ENCODE results near the gene KIT. TPM values are rescaled to one million over a fixed set of nuclear protein-coding genes. Genes with fewer than 3 reads are reported as not detected.
A peak's percentile ranks its signal among the peaks of the same experiment; 100 is the strongest.
"Not testable (repeated sequence)": the region's sequence is repeated elsewhere in the genome, so short reads cannot be mapped to it uniquely, and the experiment has no call there.

Gene KIT
- polyA plus RNA-seq, 2 donors, result 0.49 to 1.7 TPM

DNA sequence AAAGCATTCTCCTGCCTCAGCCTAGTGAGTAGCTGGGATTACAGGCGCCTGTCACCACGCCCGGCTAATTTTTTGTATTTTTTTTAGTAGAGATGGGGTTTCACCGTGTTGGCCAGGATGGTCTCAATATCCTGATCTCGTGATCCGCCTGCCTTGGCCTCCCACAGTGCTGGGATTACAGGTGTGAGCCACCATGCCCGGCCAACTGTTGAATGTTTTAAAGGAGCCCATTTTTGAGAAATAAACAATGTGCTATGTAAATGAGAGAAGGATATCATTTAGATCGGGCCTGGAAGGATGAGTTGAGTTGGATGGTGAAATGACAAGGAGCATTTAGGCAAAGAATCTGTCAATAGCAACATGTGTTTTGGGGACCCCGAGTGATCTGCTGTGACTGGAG, 16.7 kb upstream of the KIT start:
- H3K9me3 ChIP-seq (ENCODE audit: control insufficient read depth in 2 of 2, insufficient read depth in 1 of 2, low read depth in 1 of 2, low read length in 1 of 2); H3K36me3 ChIP-seq (ENCODE audit: control insufficient read depth in 2 of 2, insufficient read depth in 2 of 2, low read length in 1 of 2); H3K4me1 ChIP-seq (ENCODE audit: control insufficient read depth in 2 of 2, insufficient read depth in 2 of 2, low read length in 1 of 2); H3K27ac ChIP-seq (ENCODE audit: low read depth in 2 of 2, low read length in 1 of 2); H3K27me3 ChIP-seq (ENCODE audit: control insufficient read depth in 1 of 2, insufficient read depth in 2 of 2, low read length in 2 of 2); H3K4me3 ChIP-seq (ENCODE audit: low read depth in 1 of 2, low read length in 2 of 2): not testable (repeated sequence)
- 92 to 93% methylated on average over 9 of the region's 9 CpGs for WGBS, 2 donors

DNA sequence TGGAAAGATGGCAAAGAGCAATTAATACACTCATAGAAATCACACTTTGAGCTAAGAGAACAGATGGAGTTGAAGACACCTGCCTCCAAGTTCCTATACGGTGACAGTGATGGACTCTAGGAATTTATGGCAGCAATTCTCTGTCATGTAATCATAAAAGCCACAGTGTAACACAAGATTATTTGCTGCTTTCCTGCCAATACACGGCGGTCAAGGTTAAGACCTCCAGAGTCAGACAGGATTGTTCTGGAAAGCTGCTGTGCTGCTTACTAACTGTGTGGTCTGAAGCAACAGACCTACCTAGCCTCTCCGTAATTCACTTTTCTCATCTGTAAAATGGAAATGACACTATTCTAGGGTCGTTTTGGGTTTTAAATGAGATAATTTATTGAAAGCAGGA, 14.6 kb upstream of the KIT start:
- Histone ChIP-seq H3K27me3 (ENCODE audit: control insufficient read depth in 1 of 2, insufficient read depth in 2 of 2, low read length in 2 of 2) (no peaks in the 10 kb centered on the region), H3K27ac (ENCODE audit: low read depth in 2 of 2, low read length in 1 of 2) (no peak overlapping the region), H3K9me3 (ENCODE audit: control insufficient read depth in 2 of 2, insufficient read depth in 1 of 2, low read depth in 1 of 2, low read length in 1 of 2) (no peaks in the 10 kb centered on the region), H3K36me3 (ENCODE audit: control insufficient read depth in 2 of 2, insufficient read depth in 2 of 2, low read length in 1 of 2) (no peaks in the 10 kb centered on the region), H3K4me1 (ENCODE audit: control insufficient read depth in 2 of 2, insufficient read depth in 2 of 2, low read length in 1 of 2) (no peaks in the 10 kb centered on the region), H3K4me3 (ENCODE audit: low read depth in 1 of 2, low read length in 2 of 2) (no peak overlapping the region)
- WGBS, 2 donors, result 58 to 75% methylated on average over 5 of the region's 5 CpGs

DNA sequence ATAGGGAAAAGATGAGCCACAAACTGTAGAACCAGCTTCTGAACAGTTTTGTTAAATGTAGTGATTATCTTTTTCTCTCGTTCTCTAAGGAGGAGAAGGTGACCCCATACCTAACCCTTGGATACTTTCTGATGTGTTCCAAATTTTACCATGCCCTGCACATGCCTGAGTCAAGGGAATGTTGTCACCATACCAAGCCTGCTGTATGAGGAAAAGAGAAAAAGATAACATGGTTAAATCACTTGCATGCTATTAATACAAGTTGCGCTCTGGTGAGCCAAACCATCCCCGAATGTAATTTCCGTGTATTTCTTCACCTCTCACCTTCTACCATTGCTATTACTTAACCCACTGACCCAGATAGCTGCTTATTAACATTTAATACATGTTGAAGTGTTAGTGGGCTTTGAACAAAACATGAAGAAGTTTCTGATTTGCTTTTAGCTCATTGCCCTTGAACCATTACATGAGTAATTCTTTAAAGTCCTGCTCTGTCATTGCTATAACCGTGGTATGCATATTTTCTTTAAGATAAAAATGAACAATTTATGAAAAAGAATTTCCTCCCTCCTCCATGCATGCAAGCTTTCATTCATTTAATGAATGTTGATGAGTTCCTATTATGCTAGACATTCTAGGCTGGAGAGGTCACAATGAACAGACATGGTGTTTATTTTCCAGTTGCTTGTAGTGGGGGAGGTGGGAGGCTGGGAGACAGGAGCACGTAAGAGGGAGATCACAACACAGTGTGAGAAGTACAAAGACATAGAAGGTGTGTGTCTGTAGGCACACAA, 13.6 kb upstream of the KIT start:
- no peaks in the 10 kb centered on the region for H3K4me1 ChIP-seq (ENCODE audit: control insufficient read depth in 2 of 2, insufficient read depth in 2 of 2, low read length in 1 of 2)
- no peak overlapping the region for H3K27ac ChIP-seq (ENCODE audit: low read depth in 2 of 2, low read length in 1 of 2)
- H3K36me3 ChIP-seq (ENCODE audit: control insufficient read depth in 2 of 2, insufficient read depth in 2 of 2, low read length in 1 of 2), result no peaks in the 10 kb centered on the region
- 75 to 80% methylated on average over 6 of the region's 6 CpGs for WGBS, 2 donors
- no peaks in the 10 kb centered on the region for H3K9me3 ChIP-seq (ENCODE audit: control insufficient read depth in 2 of 2, insufficient read depth in 1 of 2, low read depth in 1 of 2, low read length in 1 of 2)
- H3K4me3 ChIP-seq (ENCODE audit: low read depth in 1 of 2, low read length in 2 of 2), result no peak overlapping the region
- H3K27me3 ChIP-seq (ENCODE audit: control insufficient read depth in 1 of 2, insufficient read depth in 2 of 2, low read length in 2 of 2), result no peaks in the 10 kb centered on the region

DNA sequence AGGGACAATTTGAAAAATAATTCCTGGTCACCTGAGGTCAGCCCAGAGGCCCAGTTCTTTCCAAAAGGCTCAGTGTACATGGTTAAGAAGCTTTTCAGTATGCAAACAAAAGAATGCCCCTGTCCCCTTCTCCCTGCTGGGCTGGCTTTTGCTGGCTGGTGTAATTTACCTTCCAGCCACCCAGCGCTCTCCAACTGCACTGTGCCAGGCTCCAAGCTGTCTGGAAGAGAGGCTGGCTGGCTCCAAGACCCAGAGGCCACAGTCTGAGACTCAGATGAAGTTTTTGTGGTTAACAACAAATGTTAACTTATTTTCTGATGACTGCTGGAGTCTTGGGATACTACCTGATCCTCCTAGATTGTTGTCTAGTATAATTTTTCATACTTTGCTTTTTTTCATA, 11.9 kb upstream of the KIT start:
- Histone ChIP-seq H3K4me1 (ENCODE audit: control insufficient read depth in 2 of 2, insufficient read depth in 2 of 2, low read length in 1 of 2) (no peaks in the 10 kb centered on the region), H3K27me3 (ENCODE audit: control insufficient read depth in 1 of 2, insufficient read depth in 2 of 2, low read length in 2 of 2) (no peaks in the 10 kb centered on the region), H3K9me3 (ENCODE audit: control insufficient read depth in 2 of 2, insufficient read depth in 1 of 2, low read depth in 1 of 2, low read length in 1 of 2) (no peaks in the 10 kb centered on the region), H3K4me3 (ENCODE audit: low read depth in 1 of 2, low read length in 2 of 2) (no peak overlapping the region), H3K27ac (ENCODE audit: low read depth in 2 of 2, low read length in 1 of 2) (no peak overlapping the region), H3K36me3 (ENCODE audit: control insufficient read depth in 2 of 2, insufficient read depth in 2 of 2, low read length in 1 of 2) (no peaks in the 10 kb centered on the region)
- WGBS, 2 donors, result 71 to 86% methylated on average over 1 of the region's 1 CpG

DNA sequence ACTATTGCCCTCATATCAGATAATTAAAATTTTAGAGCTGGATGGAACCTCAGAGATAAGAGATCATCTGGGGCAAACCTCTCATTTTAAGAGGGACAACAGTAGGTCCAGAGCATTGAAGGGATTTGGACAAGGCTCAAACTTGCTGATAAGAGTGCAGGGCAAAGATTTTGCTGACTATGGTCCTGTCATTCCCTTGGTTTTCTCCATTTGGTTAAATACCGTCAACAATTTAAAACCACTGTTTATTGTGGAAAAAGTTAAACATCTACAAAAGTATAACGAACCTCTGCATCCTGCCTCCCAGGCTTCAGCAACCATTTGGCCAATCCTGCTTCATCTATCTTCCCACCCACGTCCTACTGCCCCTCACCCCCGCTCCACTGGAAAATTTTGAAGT, 10.7 kb upstream of the KIT start:
- WGBS, 2 donors, result 70 to 76% methylated on average over 4 of the region's 4 CpGs
- H3K27me3 ChIP-seq (ENCODE audit: control insufficient read depth in 1 of 2, insufficient read depth in 2 of 2, low read length in 2 of 2), result no peaks in the 10 kb centered on the region
- H3K27ac ChIP-seq (ENCODE audit: low read depth in 2 of 2, low read length in 1 of 2), result no peak overlapping the region
- H3K36me3 ChIP-seq (ENCODE audit: control insufficient read depth in 2 of 2, insufficient read depth in 2 of 2, low read length in 1 of 2), result no peaks in the 10 kb centered on the region
- H3K9me3 ChIP-seq (ENCODE audit: control insufficient read depth in 2 of 2, insufficient read depth in 1 of 2, low read depth in 1 of 2, low read length in 1 of 2), result no peaks in the 10 kb centered on the region
- no peaks in the 10 kb centered on the region for H3K4me1 ChIP-seq (ENCODE audit: control insufficient read depth in 2 of 2, insufficient read depth in 2 of 2, low read length in 1 of 2)
- no peak overlapping the region for H3K4me3 ChIP-seq (ENCODE audit: low read depth in 1 of 2, low read length in 2 of 2)

DNA sequence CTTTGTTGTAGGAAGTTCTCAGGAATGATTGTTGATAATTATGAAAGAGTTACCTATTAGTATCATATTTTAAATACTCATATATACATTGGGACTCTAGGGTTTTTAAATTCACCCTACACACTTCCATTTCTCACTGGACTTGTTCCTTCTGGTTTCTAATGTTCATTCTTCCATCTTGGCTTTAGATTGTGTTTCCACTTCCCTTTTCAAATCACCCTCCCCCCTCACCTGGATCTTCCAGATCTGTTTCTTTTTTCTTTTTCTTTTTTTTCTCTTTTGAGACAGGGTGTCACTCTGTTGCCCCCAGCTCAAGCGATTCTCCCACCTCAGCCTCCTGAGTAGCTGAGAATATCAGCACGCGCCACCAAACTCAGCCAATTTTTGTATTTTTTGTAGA, 6.7 kb upstream of the KIT start:
- no peaks in the 10 kb centered on the region for H3K9me3 ChIP-seq (ENCODE audit: control insufficient read depth in 2 of 2, insufficient read depth in 1 of 2, low read depth in 1 of 2, low read length in 1 of 2)
- H3K27me3 ChIP-seq (ENCODE audit: control insufficient read depth in 1 of 2, insufficient read depth in 2 of 2, low read length in 2 of 2), result no peaks in the 10 kb centered on the region
- no peak overlapping the region for H3K4me3 ChIP-seq (ENCODE audit: low read depth in 1 of 2, low read length in 2 of 2)
- H3K36me3 ChIP-seq (ENCODE audit: control insufficient read depth in 2 of 2, insufficient read depth in 2 of 2, low read length in 1 of 2), result no peaks in the 10 kb centered on the region
- no peaks in the 10 kb centered on the region for H3K4me1 ChIP-seq (ENCODE audit: control insufficient read depth in 2 of 2, insufficient read depth in 2 of 2, low read length in 1 of 2)
- WGBS, 2 donors, result 95 to 96% methylated on average over 3 of the region's 3 CpGs
- no peak overlapping the region for H3K27ac ChIP-seq (ENCODE audit: low read depth in 2 of 2, low read length in 1 of 2)

DNA sequence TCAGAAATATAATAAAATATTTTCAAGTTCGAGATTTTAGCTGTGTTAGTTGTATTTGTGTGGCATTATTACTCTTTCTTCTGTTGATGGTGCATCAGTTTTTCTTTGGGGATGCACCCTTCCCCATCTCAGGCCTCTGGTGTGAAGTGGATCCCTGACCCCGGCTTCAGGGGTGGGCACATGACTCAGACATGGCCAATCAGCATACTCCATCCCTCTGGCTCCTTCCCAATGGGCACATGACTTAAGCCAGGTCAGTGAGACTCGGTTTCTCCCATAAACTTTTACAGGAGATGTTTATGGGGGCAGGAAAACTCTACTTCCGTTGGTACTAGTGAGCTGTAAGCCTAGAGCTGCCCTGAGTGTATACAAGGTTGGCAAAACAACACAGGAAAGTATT, 3.0 kb upstream of the KIT start:
- WGBS, 2 donors, result 63 to 65% methylated on average over 4 of the region's 4 CpGs
- Histone ChIP-seq H3K27me3 (ENCODE audit: control insufficient read depth in 1 of 2, insufficient read depth in 2 of 2, low read length in 2 of 2) (no peaks in the 10 kb centered on the region), H3K4me3 (ENCODE audit: low read depth in 1 of 2, low read length in 2 of 2) (no peak overlapping the region), H3K4me1 (ENCODE audit: control insufficient read depth in 2 of 2, insufficient read depth in 2 of 2, low read length in 1 of 2) (peaks cover 8% of the 10 kb centered on the region in 2 donors), H3K27ac (ENCODE audit: low read depth in 2 of 2, low read length in 1 of 2) (no peak overlapping the region), H3K9me3 (ENCODE audit: control insufficient read depth in 2 of 2, insufficient read depth in 1 of 2, low read depth in 1 of 2, low read length in 1 of 2) (peaks cover 0 to under 1% of the 10 kb centered on the region in 2 donors), H3K36me3 (ENCODE audit: control insufficient read depth in 2 of 2, insufficient read depth in 2 of 2, low read length in 1 of 2) (no peaks in the 10 kb centered on the region)

DNA sequence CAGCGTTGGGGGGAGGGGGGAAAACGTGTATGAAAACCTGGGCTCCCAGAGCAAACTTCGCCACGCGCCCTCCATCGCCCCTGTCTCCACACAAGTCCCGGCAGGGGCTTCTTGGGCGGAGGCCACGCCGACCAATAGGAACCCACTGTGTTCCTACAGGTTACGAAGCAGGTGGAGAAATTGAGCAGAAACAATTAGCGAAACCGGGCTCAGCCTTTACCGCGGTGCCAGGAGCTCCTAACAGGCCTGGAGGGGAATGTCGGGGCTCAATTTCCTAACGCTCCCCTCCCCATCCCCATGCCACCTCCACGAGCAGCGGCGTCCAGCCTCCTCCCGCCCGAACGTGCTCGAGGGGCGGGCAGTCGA, 589 bp upstream of the KIT start:
- Histone ChIP-seq H3K36me3 (ENCODE audit: control insufficient read depth in 2 of 2, insufficient read depth in 2 of 2, low read length in 1 of 2) (no peaks in the 10 kb centered on the region), H3K27ac (ENCODE audit: low read depth in 2 of 2, low read length in 1 of 2) (no peak overlapping the region), H3K4me1 (ENCODE audit: control insufficient read depth in 2 of 2, insufficient read depth in 2 of 2, low read length in 1 of 2) (peaks cover 9 to 11% of the 10 kb centered on the region in 2 donors), H3K4me3 (ENCODE audit: low read depth in 1 of 2, low read length in 2 of 2) (peak overlapping the region; percentile 50), H3K9me3 (ENCODE audit: control insufficient read depth in 2 of 2, insufficient read depth in 1 of 2, low read depth in 1 of 2, low read length in 1 of 2) (peaks cover 0 to 2% of the 10 kb centered on the region in 2 donors), H3K27me3 (ENCODE audit: control insufficient read depth in 1 of 2, insufficient read depth in 2 of 2, low read length in 2 of 2) (no peaks in the 10 kb centered on the region)
- 10% methylated on average over 26 of the region's 26 CpGs for WGBS, 2 donors

DNA sequence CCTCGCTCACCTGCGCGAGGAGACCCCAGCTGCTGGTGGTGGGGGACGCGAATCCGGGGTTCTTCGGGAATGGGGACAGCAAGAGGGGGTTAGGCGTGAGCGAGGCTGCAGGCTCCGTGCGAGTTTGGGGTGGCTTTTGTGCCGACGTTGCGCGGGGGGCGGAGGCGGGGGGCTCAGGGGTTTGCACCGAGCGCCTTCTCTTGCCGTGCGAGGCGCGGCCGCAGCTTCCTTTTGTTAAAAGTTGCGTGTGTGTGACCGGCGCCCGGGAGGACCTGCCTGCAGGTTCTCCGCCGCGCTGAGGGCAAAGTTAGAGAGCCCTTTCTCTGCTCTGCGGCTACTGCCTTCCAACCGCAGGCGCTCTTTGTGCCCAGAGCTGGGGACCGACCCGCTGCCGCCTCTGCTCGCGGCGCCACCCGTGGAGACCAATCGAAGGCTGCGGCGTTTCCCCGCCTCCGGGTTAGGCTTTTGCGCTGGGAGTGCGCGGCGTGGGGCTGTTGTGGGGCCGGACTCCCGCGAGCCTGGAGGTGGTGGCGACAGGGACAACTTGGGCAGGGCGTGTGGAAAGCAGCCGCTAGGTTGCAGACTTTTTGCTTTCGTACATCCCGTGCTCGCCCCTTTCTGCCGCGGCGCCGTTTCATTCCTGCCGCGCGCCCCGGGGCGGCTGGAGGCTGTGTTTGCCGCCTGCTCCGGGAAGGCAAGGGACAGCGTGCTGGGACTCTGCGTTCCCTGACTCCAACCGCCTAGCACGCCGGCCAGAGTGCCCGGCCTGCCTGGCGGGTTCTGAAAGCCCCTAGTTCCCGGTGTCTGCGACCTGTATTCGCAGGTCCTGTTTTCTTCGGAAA, 716 bp downstream of the KIT start:
- H3K27ac ChIP-seq (ENCODE audit: low read depth in 2 of 2, low read length in 1 of 2), result no peak overlapping the region
- H3K27me3 ChIP-seq (ENCODE audit: control insufficient read depth in 1 of 2, insufficient read depth in 2 of 2, low read length in 2 of 2), result no peaks in the 10 kb centered on the region
- peaks cover 9 to 11% of the 10 kb centered on the region in 2 donors for H3K4me1 ChIP-seq (ENCODE audit: control insufficient read depth in 2 of 2, insufficient read depth in 2 of 2, low read length in 1 of 2)
- H3K9me3 ChIP-seq (ENCODE audit: control insufficient read depth in 2 of 2, insufficient read depth in 1 of 2, low read depth in 1 of 2, low read length in 1 of 2), result peaks cover 0 to 2% of the 10 kb centered on the region in 2 donors
- 1% methylated on average over 61 to 81 of the region's 81 CpGs for WGBS, 2 donors
- peak overlapping the region; percentile 50 for H3K4me3 ChIP-seq (ENCODE audit: low read depth in 1 of 2, low read length in 2 of 2)
- no peaks in the 10 kb centered on the region for H3K36me3 ChIP-seq (ENCODE audit: control insufficient read depth in 2 of 2, insufficient read depth in 2 of 2, low read length in 1 of 2)

Data from esophagus (tissue), 2 donors.